CD4-positive, alpha-beta T cell treated with Interleukin-17A for 4 hours (primary cell): Measurements from ENCODE around the gene RAB3GAP2.
"Not testable (repeated sequence)": the region's sequence is repeated elsewhere in the genome, so short reads cannot be mapped to it uniquely, and the experiment has no call there.

Experiments
- DNase-seq: peaks from one replicate; pipeline ENCODE4 v3.0.0-alpha.2; 2020; ENCODE audit warnings: mixed read lengths

RAB3GAP2 gene

GRCh38 chr1:220188538-220188937 is 83.7 kb downstream of the RAB3GAP2 start:
- no peak for DNase-seq

DNA sequence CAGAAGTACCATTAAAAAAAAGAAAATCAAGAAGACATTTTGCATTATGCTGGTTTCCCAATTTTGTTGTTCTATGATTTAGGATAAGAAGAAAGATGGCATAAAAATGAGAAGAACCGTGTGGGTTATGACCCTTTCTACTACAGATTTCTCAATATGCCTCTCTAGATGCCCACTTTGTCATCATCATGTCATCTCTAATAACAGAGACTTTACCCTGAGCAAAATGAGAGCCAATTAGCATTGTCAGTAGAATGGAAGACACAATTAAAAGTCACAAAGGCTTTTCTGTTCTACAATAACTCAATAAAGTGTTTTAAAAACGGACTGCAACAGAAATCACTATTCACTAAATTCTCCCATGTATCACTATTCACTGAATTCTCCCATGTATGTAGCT is 85.5 kb downstream of the RAB3GAP2 start:
- DNase-seq = no peak

GRCh38 chr1:220184506-220184905 is 87.7 kb downstream of the RAB3GAP2 start:
- no peak for DNase-seq

- DNase-seq = no peak
Observed at GRCh38 chr1:220182656-220183055, 89.6 kb downstream of the RAB3GAP2 start.

GRCh38 chr1:220182111-220182510 is 90.1 kb downstream of the RAB3GAP2 start:
- DNase-seq = no peak

- no peak for DNase-seq
Observed at GRCh38 chr1:220176540-220176939, 95.7 kb downstream of the RAB3GAP2 start.

DNA sequence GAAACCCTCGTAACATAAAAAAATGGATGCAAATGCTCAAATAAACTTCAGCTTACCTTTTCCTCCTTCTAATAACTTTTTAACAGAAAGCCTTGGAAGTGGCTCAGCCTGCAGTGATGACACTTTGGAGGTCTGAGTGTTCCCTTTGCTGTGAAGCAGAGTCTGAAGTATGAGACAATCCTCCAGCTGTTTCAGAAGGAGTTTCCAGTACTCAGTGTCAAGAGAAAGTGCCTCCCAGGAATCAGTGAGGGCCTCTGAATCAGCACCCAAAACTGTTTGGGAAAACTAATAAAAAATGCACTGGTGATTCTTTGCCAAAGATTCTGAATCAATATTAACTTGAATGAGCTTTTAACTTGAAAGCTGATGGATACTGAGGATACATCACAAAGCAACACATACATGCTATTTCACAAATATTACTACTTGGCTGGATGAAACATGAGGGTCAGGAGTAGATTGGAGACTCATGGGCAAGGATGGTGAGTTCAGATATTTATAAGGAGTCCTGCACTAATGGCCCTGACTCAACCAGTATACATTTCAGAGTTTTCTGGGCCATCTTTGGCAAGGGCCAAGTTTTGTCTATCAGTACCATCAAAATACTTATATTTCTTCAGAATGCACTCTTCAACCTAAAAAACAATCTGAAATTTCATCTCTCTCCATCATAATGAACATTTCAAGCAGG is 101.3 kb downstream of the RAB3GAP2 start:
- no peak for DNase-seq

GRCh38 chr1:220169887-220170286 is 102.4 kb downstream of the RAB3GAP2 start:
- not testable (repeated sequence) for DNase-seq

DNA sequence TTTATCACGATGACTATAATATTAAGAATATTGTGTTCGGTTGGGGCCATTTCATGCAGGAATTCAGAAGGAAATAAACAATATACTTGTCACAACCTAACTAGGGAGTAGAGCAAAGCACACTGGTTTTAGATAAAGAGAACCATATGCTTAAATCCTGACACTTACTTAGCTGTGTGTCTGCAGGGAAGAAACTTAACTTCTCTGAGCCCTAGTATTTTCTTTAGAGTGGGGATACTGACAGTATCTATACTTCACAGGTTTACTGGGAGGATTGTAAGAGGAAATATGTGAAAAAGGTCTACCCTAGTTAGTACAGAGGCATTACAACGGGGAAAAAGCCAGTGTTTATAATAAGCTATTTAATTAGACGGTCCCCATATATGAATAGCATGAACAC is 105.4 kb downstream of the RAB3GAP2 start:
- DNase-seq = no peak

DNA sequence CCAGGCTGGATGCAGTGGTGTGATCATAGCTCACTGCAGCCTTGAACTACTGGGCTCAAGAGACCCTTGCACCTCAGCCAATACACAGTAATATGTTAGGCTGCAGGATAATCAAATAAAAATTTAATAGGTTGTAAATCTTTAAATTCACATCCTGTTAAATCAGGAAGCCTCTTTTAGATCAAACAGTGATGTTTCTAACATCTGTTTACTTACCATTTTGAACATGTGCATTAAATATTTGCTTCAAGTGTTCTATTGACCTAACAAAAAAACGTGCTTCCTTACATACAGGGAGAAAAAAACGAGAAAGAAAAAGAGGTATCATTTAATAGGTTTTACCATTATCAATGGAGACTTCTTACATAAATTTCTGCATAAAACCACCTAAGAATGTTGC is 107.7 kb downstream of the RAB3GAP2 start:
- no peak for DNase-seq

- no peak for DNase-seq
Observed at GRCh38 chr1:220164116-220164515, 108.1 kb downstream of the RAB3GAP2 start.

DNA sequence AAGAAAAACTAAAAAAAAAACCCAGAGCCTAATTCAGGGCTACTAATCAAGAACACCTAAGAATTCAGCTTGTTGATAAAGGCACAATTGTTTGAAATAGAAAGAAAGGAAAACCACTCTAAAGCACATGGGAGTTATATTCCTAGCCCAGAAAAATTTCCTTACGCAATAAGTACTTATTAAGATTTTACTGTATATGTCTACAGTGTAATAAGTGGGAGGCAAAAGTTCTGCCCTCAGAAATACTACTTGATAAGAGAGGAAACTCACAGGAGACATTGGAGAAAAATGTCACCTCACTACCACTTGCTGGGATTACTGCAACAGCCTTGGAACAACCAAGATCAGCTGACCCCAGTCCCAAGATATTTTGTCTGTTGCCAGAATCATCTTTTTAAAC is 112.2 kb downstream of the RAB3GAP2 start:
- DNase-seq = no peak

GRCh38 chr1:220159041-220159440 is 113.2 kb downstream of the RAB3GAP2 start:
- DNase-seq = no peak

- not testable (repeated sequence) for DNase-seq
Observed at GRCh38 chr1:220158530-220158929, 113.7 kb downstream of the RAB3GAP2 start.

DNA sequence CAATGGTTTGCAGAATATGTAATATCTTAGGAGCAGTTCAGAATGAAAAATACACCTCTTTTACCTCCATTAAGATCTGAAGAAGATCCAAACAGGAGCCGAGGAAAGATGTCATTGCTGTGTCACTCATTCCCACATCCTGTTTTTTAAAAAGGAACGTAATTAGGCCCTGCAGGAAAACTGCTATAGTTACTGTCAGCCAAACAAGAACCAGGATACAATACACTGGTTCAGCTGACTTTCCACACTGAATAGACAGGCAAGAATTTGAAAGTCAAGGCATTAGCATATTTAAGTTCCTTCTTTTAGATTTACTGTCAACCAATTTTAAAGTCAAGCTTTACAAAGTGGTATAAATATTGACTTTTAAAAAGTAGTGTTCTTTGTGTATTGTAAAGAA is 114.5 kb downstream of the RAB3GAP2 start:
- no peak for DNase-seq

DNA sequence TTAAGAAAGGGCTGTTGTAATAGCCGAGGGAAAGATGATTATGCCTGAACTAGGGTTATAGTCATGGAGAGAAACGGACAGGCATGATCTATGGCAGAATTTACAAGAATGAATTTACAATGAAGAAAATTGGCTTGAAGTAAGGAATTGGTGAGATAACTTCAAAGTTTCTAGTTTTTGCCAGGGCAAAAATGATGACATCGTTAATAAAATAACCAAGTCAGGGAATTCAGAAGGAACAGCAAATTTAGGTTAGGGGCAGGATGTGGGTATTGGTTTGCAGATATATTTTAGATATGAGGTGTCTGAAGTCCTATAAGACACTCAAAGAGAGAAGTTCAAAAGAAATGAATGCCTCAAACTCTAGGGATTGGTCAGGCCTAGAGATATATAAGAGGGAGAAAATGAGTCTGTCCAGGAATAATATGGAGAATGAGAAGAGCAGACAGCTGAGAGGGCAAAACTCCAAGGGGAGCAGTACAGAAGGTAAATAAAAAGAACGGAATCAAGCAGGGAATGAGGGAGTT is 115.6 kb downstream of the RAB3GAP2 start:
- DNase-seq = no peak

GRCh38 chr1:220153147-220153546 is 119.1 kb downstream of the RAB3GAP2 start:
- DNase-seq = no peak

- no peak for DNase-seq
Observed at GRCh38 chr1:220151454-220151853, 120.8 kb downstream of the RAB3GAP2 start.

DNA sequence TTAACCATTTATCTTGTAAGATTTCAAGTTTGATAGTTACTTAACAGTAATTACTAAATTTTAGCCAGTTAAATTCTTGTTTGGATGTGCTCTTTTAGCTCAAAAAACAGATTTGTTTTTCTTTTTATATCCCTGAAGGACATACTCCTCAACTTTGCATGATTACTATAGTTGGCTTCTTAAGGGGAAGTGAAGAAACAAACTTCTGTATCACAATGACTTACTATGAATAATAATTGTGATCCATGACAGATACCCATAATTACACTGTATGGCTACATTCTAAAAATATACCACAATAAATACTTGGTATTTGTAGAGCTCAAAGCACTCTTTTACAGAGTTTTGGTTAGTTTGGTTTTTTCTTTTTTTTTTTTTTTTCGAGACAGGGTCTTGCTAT is 122.5 kb downstream of the RAB3GAP2 start:
- no peak for DNase-seq

- DNase-seq = no peak
Observed at GRCh38 chr1:220144051-220144450, 128.2 kb downstream of the RAB3GAP2 start.

DNA sequence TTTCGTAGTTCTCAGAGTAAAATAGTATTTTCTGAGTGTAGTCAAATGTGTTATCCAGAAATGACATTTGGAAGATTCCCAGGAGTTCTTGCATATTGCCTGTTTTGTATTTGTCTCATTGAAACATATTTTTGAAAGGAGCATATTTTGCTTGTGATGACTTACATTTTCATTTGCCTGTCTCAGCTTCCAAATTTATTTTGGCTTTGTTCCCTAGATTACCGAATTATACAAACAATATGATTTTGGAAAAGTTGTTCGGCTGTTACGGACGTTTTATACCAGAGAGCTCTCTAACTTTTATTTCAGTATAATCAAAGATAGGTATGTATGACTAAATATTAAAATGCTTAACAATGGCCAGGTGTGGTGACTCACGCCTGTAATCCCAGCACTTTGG is 132.3 kb downstream of the RAB3GAP2 start:
- no peak for DNase-seq

- no peak for DNase-seq
Observed at GRCh38 chr1:220137019-220137786, 135.1 kb downstream of the RAB3GAP2 start.

GRCh38 chr1:220135755-220136154 is 136.5 kb downstream of the RAB3GAP2 start:
- DNase-seq = no peak

- no peak for DNase-seq
Observed at GRCh38 chr1:220129479-220130210, 142.6 kb downstream of the RAB3GAP2 start.
